Vagina (tissue), 2 donors: ENCODE measurements around the gene EIF3I. TPM values are rescaled to one million over a fixed set of nuclear protein-coding genes. Genes with fewer than 3 reads are reported as not detected.
A peak's percentile ranks its signal among the peaks of the same experiment; 100 is the strongest.

Experiments
- DNase-seq, 2 donors: peaks; one replicate each; pipeline ENCODE4 v3.0.0-alpha.2; 2017; ENCODE audit errors: extremely low spot score in 2 of 2
- H3K27ac ChIP-seq: fragments of 200-600 bp; sonication (generic); one replicate; pipeline ENCODE4 v1.5.1; 2019
- H3K27me3 ChIP-seq: fragments of 200-600 bp; sonication (generic); one replicate; pipeline ENCODE4 v1.5.1; 2019
- H3K36me3 ChIP-seq, 2 donors: fragments of 200-600 bp; sonication (generic); one replicate each; pipeline ENCODE4 v1.5.1; 2017 to 2019
- H3K4me1 ChIP-seq: fragments of 200-600 bp; sonication (generic); one replicate; pipeline ENCODE4 v1.5.1; 2019
- H3K4me3 ChIP-seq, 2 donors: fragments of 200-600 bp; sonication (generic); 1 replicate in 1 of 2; 2 replicates in 1 of 2; pipeline ENCODE4 v1.5.1; 2016 to 2019
- H3K9me3 ChIP-seq: fragments of 200-600 bp; sonication (generic); one replicate; pipeline ENCODE4 v1.5.1; 2019
- POLR2A ChIP-seq, 2 donors: fragments of 450-650 bp; IDR thresholded peaks; one replicate each; pipeline ENCODE4 v1.6.1; 2017; ENCODE audit warnings: antibody characterized with exemption in 2 of 2, mild to moderate bottlenecking in 2 of 2, moderate library complexity in 2 of 2
- POLR2AphosphoS5 ChIP-seq, 2 donors: sonication (generic); formaldehyde crosslinking; IDR thresholded peaks; one replicate each; pipeline ENCODE4 v1.9.0; 2017; ENCODE audit warnings: antibody characterized with exemption in 2 of 2, mild to moderate bottlenecking in 2 of 2, low read depth in 1 of 2; ENCODE audit not compliant: insufficient read depth in 1 of 2
- intact Hi-C: fragments of 100-400 bp; cut with DNase I; formaldehyde crosslinking; loops from one replicate; pipeline ENCODE4 v1.15.1; 2023
- total RNA-seq: library from RNA; depleted of rRNA; stranded (reverse); fragments of >200 nt; gene quantifications from one replicate; pipeline ENCODE4 v1.2.3, GENCODE V29; 2016
- TF ChIP-seq, protein P1 (sequence below), 3 experiments: fragments of 450-650 bp in 2 of 3; fragments of 200-600 bp in 1 of 3; sonication (generic) in 1 of 3; IDR thresholded peaks; one replicate each; pipeline ENCODE4 v1.5.1; 2017 to 2019; ENCODE audit warnings: antibody characterized with exemption in 3 of 3, mild to moderate bottlenecking in 2 of 3, moderate library complexity in 2 of 3

EIF3I gene
- total RNA-seq, 1 donor from 2014 or later: 164 TPM

- H3K4me3 ChIP-seq: no peak within 1 kb of the TSS
- no peak for DNase-seq
- no peaks in the 10 kb centered on the region for H3K9me3 ChIP-seq
- TF ChIP-seq, protein P1, sequence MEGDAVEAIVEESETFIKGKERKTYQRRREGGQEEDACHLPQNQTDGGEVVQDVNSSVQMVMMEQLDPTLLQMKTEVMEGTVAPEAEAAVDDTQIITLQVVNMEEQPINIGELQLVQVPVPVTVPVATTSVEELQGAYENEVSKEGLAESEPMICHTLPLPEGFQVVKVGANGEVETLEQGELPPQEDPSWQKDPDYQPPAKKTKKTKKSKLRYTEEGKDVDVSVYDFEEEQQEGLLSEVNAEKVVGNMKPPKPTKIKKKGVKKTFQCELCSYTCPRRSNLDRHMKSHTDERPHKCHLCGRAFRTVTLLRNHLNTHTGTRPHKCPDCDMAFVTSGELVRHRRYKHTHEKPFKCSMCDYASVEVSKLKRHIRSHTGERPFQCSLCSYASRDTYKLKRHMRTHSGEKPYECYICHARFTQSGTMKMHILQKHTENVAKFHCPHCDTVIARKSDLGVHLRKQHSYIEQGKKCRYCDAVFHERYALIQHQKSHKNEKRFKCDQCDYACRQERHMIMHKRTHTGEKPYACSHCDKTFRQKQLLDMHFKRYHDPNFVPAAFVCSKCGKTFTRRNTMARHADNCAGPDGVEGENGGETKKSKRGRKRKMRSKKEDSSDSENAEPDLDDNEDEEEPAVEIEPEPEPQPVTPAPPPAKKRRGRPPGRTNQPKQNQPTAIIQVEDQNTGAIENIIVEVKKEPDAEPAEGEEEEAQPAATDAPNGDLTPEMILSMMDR (IDR thresholded peaks at IDR 0.05): no peak
- peak in 1 of 2 donors; percentile 29 for TF ChIP-seq POLR2AphosphoS5 (IDR thresholded peaks at IDR 0.05; ENCODE audit: insufficient read depth in 1 of 2, low read depth in 1 of 2)
- no peaks in the 10 kb centered on the region for H3K27me3 ChIP-seq
- intact Hi-C loops: no loop called here
- H3K27ac ChIP-seq: no peak within 1 kb of the TSS
- no peaks in the 10 kb centered on the region for H3K36me3 ChIP-seq
- peaks cover 16% of the 10 kb centered on the region for H3K4me1 ChIP-seq
Observed at GRCh38 chr1:32208891-32209328, 13.3 kb upstream of the EIF3I start, which contains the start of gene DCDC2B. Gene DCDC2B (plus strand): TSS chr1:32209089. CDS start chr1:32209094, 5 bp downstream.

- H3K9me3 ChIP-seq: no peaks in the 10 kb centered on the region
- H3K4me3 ChIP-seq: no peak overlapping the region
- TF ChIP-seq, protein P1 (IDR thresholded peaks at IDR 0.05): peak in 2 of 3 experiments; percentile 24 to 37
- TF ChIP-seq POLR2AphosphoS5 (IDR thresholded peaks at IDR 0.05; ENCODE audit: insufficient read depth in 1 of 2, low read depth in 1 of 2) (peak in 1 of 2 donors; percentile 25), POLR2A (IDR thresholded peaks at IDR 0.05) (no peak)
- DNase-seq: no peak
- no peaks in the 10 kb centered on the region for H3K27me3 ChIP-seq
- H3K4me1 ChIP-seq: peaks cover 5% of the 10 kb centered on the region
- H3K27ac ChIP-seq: no peak overlapping the region
- peaks cover 0 to 22% of the 10 kb centered on the region in 2 donors for H3K36me3 ChIP-seq
- intact Hi-C loops: no loop called here
Observed at GRCh38 chr1:32215629-32216480, 6.4 kb upstream of the EIF3I start.

- Histone ChIP-seq H3K4me3 (no peak overlapping the region), H3K9me3 (no peaks in the 10 kb centered on the region), H3K27ac (no peak overlapping the region), H3K4me1 (peaks cover 12% of the 10 kb centered on the region), H3K27me3 (no peaks in the 10 kb centered on the region), H3K36me3 (peaks cover 0 to 22% of the 10 kb centered on the region in 2 donors)
- no peak for DNase-seq
- TF ChIP-seq, protein P1 (IDR thresholded peaks at IDR 0.05): no peak
- TF ChIP-seq POLR2AphosphoS5 (IDR thresholded peaks at IDR 0.05; ENCODE audit: insufficient read depth in 1 of 2, low read depth in 1 of 2) (no peak), POLR2A (IDR thresholded peaks at IDR 0.05) (no peak)
- intact Hi-C loops: no loop called here
Observed at GRCh38 chr1:32216566-32216965, 5.6 kb upstream of the EIF3I start.

- TF ChIP-seq POLR2AphosphoS5 (IDR thresholded peaks at IDR 0.05; ENCODE audit: insufficient read depth in 1 of 2, low read depth in 1 of 2) (no peak), POLR2A (IDR thresholded peaks at IDR 0.05) (no peak)
- TF ChIP-seq, protein P1 (IDR thresholded peaks at IDR 0.05): no peak
- H3K36me3 ChIP-seq: peaks cover 0 to 23% of the 10 kb centered on the region in 2 donors
- H3K4me3 ChIP-seq: no peak overlapping the region
- no peaks in the 10 kb centered on the region for H3K9me3 ChIP-seq
- H3K4me1 ChIP-seq: peaks cover 27% of the 10 kb centered on the region
- no peak overlapping the region for H3K27ac ChIP-seq
- DNase-seq: no peak
- no peaks in the 10 kb centered on the region for H3K27me3 ChIP-seq
- intact Hi-C loops: no loop called here
Observed at GRCh38 chr1:32219022-32219421, 3.2 kb upstream of the EIF3I start.
